DMS79 treated with DMSO at 0.1 percent for 48 hours (cell line): ENCODE data around the gene ZPBP2.
A peak's percentile ranks its signal among the peaks of the same experiment; 100 is the strongest.
"Not testable (repeated sequence)": the region's sequence is repeated elsewhere in the genome, so short reads cannot be mapped to it uniquely, and the experiment has no call there.

Experiments used
- DNase-seq: peaks from one replicate; lab custom pipeline; 2025; lab: John Stamatoyannopoulos, UW

The ZPBP2 gene, protein sequence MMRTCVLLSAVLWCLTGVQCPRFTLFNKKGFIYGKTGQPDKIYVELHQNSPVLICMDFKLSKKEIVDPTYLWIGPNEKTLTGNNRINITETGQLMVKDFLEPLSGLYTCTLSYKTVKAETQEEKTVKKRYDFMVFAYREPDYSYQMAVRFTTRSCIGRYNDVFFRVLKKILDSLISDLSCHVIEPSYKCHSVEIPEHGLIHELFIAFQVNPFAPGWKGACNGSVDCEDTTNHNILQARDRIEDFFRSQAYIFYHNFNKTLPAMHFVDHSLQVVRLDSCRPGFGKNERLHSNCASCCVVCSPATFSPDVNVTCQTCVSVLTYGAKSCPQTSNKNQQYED

DNA sequence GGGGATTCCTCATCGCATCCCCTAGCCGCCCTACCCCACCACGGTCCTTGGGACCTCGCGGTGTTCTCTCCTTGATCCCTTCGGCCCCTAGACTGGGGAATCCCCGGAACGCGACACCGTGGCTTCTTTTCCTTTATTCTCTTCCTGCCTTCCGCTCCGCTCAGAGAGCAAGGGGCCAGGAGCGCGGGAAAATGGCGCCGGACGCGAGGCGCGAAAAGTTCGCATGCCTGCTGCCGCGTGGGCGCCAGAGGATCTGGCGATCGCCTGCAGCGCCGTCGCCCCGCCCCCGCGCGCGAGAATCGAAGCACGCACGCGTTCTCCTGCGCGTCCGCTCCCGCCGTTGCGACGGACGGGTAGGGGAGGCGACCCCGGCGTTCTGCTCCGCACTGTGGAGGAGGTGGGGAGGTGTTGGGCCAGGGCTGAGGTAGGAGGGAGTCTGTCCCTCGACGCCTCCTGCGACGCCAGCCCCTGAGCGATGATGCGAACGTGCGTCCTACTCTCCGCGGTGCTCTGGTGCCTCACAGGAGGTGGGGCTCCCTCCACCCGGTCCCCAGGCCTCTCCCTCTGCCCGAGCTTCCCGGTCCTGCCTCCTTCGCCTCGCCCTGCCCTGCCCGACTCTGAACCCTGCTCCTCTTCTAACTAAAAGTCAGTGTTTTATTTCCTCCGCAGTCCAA lies at the start of gene ZPBP2:
Gene ZPBP2, plus strand, starts transcription at position 323 of the 674 bp plus-strand sequence. Its CDS starts 153 bp downstream, at position 476.
- DNase-seq: no peak

DNA sequence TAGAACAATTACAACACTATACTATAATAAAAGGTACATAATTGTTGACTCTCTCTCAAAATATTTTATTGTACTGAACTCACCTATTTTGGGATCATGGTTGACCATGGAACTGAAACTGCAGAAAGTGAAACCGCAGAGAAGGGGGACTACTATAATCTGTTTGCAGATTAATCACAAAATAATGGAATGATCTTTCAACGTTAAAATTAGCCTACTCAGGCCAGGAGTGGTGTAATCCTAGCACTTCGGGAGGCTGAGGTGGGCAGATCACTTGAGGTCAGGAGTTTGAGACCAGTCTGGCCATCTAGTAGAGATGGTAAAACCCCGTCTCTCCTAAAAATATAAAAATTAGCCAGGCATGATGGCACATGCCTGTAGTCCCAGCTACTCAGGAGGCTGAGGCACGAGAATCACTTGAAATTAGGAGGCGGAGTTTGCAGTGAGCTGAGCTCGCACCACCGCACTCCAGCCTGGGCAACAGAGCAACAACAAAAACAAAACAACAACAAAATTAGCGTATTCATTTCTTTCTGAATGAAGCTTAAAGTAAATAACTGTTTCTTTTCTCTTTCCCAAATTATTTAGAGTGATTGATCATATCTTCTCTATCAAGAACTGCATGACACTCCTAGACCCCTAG lies 49.5 kb upstream of the ZPBP2 start:
- no peak for DNase-seq

DNA sequence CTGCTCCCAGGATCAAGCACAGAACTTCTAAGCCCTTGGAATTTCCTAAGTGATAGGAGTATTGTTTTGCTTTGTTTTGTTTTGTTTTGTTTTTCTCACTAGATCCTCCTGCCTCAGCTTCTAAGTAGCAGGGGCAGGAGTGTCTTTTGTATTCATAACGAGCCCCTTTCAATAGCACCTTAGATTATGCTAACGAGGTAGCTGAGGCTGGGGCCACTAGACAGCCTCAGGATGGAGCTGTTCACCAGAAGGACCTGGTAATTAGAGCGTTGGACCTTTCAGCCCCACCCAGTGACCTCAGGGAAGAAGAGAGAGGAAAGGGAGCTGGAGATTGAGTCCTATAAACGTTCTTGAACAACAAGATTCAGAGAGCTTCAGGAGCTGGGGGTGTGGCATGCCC lies 47.5 kb upstream of the ZPBP2 start:
- no peak for DNase-seq

GRCh38 chr17:39820987-39821386 lies 47.0 kb upstream of the ZPBP2 start:
- no peak for DNase-seq

DNA sequence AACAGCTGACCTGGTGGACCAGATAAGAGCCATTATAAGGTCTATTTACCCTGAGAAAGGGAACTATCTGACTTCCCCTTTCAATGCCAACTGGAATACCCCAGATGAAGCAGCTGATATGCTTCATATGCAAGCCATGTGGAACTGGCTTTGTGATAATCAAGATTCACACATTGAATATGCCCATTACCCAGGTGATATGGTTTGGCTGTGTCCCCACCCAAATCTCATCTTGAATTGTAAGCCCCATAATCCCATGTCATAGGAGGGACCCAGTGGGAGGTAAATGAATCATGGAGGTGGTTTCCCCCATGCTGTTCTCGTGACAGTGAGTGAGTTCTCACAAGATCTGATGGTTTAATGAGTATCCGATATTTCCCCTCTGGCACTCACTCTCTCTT lies 46.0 kb upstream of the ZPBP2 start:
- no peak for DNase-seq

DNA sequence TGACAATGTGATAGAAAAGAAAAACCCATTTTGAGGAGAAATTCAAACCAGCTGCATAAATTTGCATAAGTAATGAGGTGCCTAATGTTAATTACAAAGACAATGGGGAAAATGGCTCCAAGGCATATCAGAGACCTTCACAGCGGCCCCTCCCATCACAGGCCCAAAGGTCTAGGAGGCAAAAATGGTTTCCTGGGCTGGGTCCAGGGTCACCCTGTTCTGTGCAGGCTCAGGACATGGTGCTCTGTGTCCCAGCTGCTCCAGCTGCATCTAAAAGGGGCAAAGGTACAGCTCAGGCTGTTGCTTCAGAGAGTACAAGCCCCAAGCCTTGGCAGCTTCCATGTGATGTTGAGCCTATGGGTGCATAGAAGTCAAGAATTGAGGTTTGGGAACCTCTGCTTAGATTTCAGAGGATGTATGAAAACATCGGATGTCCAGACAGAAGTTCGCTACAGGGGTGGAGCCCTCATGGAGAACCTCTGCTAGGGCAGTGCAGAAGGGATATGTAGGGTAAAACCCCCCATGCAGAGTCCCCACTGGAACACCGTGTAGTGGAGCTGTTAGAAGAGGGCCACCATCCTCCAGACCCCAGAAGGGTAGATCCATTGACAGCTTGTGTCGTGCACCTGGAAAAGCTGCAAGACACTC lies 44.5 kb upstream of the ZPBP2 start:
- DNase-seq: no peak

- DNase-seq: no peak
Observed at GRCh38 chr17:39826334-39826733, 41.7 kb upstream of the ZPBP2 start.

- no peak for DNase-seq
Observed at GRCh38 chr17:39828443-39828842, 39.6 kb upstream of the ZPBP2 start.

DNA sequence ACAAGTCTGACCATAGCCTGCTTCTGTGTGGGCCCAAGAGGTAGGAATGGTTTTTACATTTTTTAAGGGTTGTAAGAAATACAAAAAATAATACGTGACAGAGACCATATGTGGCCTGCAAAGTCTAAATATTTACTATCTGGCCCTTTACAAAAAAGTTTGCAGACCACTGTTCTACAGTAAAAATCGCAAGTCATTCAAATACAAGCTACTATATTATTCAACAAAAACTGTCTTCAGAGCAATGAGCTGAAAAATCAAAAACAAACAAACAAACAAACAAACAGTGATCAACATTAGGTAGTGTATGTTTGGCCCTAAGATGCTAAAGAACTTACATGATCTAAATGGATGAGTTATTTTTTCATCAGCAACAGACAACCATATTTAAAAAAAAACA lies 36.4 kb upstream of the ZPBP2 start:
- DNase-seq: no peak

DNA sequence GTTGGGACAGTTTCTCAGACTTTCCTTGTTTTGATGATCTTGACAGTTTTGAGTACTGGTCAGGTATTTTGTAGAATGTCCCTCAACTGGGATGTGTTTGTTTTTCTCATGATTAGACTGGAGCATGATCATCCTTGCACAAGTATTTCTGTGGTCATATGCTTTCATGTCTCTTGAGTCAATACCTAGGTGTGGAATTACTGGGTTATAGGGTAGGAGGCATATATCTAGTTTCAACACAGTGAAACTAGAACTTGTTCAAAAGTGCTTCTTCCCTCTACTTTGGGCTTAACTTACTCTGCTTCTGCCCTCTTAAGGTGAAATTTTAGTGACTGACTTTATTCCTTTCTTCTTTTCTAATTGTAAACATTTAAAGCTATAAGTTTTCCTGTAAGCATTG lies 34.0 kb upstream of the ZPBP2 start:
- no peak for DNase-seq

DNA sequence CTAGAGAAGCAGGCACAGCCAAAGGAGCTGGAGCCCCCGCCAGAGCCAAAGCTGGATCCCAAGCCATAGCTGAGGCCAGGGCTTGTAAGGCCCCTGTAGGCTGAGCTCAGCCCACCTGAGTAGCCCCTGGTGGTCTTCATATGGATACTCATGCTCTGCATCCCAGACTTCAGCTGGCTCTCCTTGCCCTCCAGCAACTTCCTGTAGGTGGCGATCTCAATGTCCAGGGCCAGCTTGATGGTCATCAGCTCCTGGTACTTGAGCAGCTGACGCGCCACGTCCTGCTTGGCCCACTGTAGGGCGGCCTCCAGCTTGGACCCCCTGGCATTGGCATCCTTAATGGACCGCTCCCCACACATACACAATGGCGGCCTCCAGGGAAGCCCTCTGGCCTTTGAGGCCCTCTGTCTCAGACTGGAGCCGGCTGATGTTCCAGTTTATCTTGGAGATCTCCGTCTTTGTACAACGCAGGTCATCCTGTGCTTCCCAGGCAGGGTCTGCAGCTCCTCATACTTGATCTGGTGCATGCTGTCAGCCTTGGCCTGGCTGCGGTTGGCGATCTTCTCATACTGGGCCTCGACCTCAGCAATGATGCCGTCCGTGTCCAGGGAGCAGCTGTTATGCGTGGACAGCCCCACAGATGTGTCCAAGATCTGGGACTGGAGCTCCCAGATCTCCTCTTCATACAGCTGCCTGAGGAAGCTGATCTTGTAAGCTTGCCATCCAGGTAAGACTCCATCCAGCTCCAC lies 32.8 kb upstream of the ZPBP2 start:
- no peak for DNase-seq

- no peak for DNase-seq
Observed at GRCh38 chr17:39836117-39836516, 31.9 kb upstream of the ZPBP2 start.

DNA sequence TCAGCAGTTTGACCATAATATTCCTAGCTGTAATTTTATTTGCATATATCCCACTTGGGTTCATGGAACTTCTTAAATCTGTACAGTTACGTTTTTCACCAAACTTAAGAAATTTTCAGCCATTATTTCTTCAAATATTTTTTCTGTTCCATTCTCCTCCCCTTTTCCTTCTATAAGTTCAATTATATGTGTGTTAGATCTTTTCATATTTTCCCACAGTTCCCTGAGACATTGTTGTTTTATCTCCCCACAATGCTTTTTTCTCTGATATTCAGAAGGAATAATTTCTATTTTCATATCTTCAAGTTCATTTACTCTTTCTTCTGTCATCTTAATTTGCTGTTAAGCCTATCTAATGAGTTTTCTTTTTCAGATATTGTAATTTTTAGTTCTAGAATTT lies 29.9 kb upstream of the ZPBP2 start:
- no peak for DNase-seq

DNA sequence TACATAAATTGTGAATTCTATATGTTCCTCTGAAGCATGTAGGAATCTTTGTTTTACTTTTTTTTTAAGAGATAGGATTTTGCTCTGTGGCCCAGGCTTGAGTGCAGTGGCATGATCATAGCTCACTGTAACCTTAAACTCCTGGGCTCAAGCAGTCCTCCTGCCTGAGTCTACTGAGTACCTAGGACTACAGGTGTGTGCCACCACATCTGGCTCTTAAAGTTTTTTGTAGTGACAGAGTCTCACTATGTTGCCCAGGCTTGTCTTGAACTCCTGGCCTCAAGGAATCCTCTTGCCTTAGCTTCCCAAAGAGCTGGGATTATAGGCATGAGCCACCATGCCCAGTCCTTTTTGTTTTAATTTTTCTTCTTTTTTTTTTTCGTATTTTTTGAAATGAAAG lies 29.2 kb upstream of the ZPBP2 start:
- no peak for DNase-seq

GRCh38 chr17:39841134-39841683 lies 26.8 kb upstream of the ZPBP2 start:
- no peak for DNase-seq

DNA sequence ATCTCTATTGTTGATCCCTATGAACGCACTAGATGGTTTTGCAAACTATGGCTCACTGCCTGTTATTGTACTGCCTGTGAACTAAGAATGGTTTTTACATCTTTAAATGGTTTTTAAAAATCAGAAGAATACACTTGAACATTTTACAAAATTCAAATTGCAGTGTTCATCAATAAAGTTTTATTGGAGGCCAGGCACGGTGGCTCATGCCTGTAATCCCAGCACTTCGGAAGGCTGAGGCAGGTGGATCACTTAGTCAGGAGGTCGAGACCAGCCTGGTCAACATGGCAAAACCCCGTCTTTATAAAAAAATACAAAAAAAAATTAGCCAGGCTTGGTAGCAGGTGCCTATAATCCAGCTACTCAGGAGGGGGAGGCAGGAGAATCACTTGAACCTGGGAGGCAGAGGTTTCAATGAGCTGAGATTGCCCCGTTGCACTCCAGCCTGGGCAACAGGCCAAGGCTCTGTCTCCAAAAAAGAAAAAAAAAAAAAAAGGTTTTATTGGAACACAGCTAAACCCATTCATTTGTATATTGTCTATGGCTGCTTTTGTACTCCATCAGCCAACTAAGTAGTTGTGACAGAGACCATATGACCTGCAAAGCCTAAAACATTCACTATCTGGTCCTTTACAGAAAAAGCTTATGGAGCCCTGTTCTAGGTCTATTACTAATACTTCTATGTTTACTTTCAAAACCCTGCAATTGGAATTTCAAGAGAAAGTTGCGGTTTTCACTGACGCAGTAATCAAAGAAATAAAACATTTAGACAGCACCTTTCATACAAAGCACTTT lies 22.8 kb upstream of the ZPBP2 start:
- DNase-seq: peak; percentile 71

DNA sequence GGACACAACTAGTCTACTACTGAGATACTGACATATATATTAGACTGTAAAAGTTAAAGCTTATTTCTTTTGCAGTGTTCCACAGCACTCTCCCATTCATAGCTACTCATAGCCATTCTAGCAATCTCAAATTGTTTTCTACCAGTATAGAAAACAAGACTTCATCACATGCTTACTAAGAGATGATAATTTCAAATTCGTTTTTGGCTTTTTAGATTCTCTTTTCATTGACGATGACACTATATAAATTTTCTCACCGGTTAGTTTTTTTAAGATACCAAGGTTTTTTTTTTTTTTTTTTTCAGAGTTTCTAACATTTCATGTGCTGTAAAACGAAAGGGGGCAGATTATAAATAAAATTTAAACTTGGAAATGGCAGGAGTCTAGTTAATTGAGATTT lies 21.8 kb upstream of the ZPBP2 start:
- DNase-seq: no peak

DNA sequence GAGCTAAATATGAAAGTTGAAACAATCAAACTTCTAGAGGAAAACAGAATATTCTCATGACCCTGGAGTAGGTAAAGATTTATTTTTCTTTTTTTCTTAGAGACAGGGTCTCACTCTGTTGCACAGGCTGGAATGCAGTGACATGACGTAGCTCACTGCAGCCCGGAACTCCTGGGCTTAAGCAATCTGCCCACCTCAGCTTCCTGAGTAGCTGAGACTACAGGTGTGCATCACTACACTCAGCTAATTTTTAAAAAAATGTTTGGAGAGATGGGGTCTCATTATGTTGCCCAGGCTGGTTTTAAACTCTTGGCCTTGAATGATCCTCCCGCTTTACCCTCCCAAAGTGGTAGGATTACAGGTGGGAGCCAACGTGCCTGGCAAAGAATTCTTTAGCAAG lies 19.4 kb upstream of the ZPBP2 start:
- no peak for DNase-seq

- not testable (repeated sequence) for DNase-seq
Observed at GRCh38 chr17:39850186-39850585, 17.8 kb upstream of the ZPBP2 start.

DNA sequence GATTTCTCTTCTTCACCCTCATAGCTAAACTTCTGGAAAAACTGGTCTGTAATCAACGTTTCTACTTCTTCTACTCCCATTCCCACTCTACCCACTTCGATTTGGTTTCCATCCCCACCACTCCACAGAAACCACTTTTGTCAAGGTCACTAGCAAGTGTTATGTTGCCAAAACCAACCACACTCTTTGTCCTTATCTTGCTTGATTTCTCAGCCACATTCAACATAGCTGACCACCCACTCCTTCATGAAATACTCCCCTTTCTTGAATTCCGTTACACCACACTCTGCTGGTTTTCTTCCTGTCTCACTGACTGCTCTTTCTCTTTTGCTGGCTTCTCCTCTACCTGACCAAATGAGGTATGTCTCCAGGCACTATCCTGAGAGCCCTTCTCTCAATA lies 15.8 kb upstream of the ZPBP2 start:
- no peak for DNase-seq

GRCh38 chr17:39854909-39855308 lies 13.1 kb upstream of the ZPBP2 start:
- no peak for DNase-seq
